Activated CD4-positive, CD25-positive, alpha-beta regulatory T cell (primary cell): ENCODE measurements around the gene AGAP2.

Experiments used
- DNase-seq, 4 experiments: peaks; one replicate each; lab custom pipeline; 2025; lab: John Stamatoyannopoulos, UW

The AGAP2 gene

DNA sequence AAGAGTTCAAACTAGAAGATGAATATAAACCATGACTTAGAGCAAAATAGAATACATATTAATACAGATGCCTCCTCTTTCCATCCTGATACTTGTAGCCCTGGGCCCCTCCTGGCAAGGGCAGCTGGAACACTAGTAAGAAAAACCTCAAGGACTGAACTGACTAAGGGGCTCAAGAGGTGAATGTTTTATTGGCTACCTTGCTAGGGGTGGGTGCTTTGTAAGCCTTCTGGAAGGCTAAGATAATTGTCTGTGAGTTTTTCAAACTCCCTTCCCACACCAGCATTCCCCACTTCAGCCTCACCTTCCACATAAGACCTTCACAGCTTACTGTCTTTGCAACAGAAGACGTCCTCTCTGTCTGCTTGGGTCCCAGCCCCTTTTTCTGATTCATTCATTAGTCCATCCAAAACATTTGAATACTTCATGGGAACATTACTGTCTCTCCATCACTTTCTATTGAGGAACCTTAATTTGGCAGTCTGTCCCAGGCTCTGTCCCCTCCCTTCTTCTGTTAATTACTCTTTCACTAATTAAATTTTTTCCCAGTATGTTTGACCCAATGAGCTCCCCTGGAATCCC lies 15.3 kb upstream of the AGAP2 start:
- DNase-seq, result no peak

DNA sequence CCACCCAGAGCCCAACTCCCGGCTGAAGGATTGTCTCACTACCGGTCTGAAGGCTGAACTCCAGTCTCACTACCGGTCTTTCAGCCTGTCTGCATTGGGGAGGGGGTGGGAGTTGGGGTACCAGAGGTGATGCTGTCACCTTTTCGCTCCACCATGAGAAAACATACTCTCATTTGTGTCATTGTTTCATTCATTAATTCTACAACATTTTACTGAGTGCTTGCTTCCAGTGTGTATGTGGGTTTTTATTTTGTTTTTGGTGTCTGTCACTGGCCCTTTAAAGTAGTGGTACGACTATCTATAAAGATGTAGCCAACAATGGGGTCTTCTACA lies 14.1 kb upstream of the AGAP2 start:
- DNase-seq, result no peak

DNA sequence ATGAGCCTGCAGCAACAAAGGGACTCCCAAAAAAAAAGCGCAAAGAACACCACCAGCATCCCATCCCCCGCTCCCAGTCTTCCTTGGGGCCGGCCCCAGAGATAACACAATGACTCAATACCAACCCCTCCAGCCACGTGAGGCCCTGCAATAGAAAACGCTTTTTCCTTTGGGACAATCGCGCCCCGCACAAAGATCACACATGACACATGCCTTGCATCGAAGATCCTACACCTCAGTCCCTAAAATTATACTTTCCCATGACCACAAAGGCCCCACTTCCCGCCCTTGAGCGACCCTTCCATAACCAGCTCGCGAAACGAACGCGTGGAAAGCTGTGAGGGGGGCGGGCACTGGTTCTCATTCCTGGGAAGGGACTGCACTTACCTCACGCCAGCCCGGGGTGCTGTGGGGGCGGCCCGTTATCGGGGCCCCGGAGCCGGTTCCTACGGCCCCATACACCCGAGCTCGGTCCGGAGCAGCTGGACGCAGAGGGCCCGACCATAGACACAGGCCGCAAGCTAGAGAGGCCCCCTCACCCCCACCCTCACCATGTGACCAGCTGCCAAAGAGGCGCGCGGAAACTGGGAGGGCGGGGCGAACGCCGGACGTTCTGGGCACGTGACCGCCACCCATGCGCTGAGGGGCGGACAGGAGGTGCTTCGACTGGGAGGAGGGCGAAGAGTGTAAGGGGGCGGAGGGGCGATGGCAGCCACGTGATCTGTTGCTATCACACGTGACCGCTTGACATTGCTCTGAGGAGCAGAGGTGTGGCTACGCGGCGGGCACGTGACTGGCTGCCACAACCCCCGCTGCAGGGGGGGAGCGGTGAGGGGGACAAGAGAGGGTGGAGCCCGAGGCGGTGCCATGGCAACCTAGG lies 13.5 kb upstream of the AGAP2 start, which contains the start of gene CDK4:
TSS of gene CDK4 (minus strand) at position 523 of the 880 bp plus-strand sequence. CDS start 593 bp downstream, outside the sequence.
- DNase-seq, result peak; percentile 95 to 98 (median 97)

DNA sequence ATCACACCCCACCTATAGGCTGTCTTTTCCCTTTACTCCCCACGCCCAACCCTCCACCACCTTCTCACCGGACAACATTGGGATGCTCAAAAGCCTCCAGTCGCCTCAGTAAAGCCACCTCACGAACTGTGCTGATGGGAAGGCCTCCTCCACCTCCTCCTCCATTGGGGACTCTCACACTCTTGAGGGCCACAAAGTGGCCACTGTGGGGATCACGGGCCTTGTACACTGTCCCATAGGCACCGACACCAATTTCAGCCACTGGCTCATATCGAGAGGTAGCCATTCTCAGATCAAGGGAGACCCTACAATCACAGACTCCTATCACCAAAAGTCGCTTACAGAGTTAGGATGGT lies 12.9 kb upstream of the AGAP2 start:
- DNase-seq, result no peak

DNA sequence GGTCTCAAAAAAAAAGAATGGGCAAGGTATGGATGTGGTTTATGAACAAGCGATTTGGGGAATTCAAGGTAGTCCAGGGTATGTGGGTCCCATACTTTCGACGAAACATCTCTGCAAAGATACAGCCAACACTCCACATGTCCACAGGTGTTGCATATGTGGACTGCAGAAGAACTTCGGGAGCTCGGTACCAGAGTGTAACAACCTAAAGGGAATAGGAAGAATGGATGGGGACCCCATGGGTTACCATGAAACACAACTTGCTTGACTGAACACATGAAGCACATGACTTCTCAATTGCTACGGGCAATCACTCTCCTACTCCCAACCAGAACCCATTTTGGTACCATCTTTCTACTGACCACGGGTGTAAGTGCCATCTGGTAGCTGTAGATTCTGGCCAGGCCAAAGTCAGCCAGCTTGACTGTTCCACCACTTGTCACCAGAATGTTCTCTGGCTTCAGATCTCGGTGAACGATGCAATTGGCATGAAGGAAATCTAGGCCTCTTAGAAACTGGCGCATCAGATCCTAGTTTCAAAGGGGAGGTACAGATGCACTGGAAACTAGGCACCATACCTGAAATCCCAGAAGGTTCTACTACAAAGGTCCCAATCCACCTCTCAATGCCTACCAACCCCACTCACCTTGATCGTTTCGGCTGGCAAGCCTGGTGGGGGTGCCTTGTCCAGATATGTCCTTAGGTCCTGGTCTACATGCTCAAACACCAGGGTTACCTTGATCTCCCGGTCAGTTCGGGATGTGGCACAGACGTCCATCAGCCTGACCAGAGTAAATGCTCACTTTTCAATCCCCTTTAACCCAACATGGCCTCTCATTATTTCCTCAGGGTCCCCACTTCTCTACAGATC lies 12.3 kb upstream of the AGAP2 start:
- no peak for DNase-seq

DNA sequence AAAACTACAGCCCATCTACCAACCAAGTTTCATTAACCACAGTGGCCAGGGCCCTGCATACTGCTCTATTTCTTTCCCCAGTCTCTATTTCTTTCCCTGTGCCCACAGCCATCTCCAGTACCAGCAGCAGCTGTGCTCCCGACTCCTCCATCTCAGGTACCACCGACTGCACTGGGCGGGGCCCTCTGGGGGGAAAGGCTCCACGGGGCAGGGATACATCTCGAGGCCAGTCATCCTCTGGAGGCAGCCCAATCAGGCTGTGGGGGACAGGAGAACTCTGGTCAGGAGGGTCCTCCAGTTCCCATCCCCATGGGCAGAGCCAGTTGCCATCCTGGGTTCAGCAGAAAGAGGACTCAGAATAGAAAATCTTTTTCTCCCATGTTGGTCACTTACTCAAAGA lies 10.5 kb upstream of the AGAP2 start:
- no peak for DNase-seq

DNA sequence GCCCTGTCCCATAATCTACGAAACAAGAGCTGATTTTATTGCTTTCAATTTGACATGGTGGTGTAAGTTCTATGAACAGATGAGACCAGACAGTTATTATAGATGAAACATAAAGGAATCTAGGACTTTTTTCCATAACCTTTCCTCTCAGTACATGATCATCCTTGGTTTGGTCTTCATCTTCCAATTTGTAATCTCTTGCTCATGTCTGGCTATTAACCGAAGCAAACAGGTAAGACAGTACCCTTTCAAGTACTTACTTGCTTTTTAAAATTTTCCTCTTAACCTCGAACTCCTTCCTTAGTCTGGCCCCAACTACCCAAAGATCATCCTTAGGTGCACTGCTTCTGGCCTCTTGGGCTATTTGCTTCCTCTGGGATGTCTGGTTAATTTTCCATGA lies 7.5 kb upstream of the AGAP2 start:
- DNase-seq, result no peak

DNA sequence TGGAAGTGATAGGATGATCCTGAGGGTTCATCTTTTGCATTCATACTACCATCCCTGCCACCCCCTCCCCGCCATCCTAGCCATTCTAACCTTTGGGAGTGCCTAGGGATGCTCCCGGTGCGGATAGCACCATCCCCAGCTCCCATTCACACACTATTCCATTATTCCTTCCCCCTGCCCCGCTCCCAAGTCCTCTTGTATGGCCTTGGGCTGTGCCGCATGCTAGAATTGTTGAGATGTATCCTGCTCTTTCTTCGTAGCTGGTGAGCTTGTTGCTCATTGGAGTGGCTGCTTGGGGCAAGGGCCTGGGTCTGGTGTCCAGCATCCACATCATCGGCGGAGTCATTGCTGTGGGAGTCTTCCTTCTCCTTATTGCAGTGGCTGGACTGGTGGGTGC lies 6.9 kb upstream of the AGAP2 start:
- no peak for DNase-seq

DNA sequence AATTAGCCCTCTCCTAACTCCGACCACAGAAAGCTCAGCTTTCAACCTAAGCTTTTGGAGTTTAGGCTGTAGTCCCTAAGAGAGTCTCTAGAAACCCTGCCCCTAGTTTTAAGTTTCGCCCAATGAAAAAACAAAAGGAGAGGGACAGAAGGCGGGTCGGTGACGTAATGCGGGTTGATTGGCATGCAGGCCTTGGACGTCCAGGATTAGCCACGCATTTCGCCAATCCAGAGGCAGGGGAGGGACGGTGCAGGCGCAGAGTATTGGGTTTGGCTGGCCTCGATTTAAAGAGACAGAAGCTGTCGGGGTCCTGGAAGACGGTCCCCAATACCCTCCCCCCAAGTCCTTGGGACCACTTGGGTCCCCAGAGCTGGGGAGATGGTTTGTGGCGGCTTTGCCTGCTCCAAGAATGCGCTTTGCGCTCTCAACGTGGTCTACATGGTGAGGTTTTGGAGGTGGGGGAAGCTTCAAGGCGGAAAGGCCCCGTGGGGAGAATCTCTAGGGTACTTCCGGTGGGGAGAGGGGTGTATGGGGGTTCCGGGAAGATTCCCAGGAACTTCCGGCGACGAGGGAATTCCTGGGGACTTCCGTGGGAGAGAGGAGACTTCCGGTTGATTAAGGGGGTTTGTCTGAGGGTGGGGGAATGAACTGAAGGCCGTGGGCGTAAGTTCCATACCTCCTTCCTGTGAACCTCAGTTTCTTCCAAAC lies 6.4 kb upstream of the AGAP2 start, which contains the start of gene TSPAN31:
TSS of gene TSPAN31 (plus strand) at position 263 of the 708 bp plus-strand sequence. CDS start at position 379, 116 bp downstream.
- DNase-seq, result peak; percentile 75 to 88 (median 84)

DNA sequence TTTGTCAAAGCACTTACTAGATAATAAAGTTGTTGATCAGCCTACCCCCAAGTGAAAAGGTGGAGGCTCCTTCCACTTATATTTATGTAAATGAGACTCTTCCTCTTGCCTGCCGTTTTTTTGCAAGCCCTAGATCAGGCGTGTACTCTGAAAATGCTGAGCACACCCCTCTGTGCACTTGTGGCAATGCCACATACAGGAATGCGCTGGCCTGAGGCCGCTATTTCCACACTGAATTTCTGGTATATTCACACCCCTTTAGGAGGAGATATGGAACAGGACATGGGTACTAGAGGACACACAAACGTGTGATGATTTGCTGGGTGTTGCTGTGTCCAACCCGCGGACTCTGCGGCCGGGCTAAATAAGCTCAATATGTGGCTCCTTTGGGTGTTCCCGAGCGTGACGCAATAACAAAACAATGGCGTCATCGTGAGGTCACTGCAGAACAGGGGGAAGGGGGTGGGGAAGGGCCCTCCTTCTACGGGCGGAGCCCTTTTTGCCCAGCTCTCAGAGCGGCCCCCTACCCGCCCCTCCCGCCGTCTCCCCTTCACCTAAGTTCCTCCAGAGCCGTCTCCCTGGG lies 5.7 kb upstream of the AGAP2 start:
- DNase-seq, result peak in 2 of 4 experiments; percentile 29 to 44

DNA sequence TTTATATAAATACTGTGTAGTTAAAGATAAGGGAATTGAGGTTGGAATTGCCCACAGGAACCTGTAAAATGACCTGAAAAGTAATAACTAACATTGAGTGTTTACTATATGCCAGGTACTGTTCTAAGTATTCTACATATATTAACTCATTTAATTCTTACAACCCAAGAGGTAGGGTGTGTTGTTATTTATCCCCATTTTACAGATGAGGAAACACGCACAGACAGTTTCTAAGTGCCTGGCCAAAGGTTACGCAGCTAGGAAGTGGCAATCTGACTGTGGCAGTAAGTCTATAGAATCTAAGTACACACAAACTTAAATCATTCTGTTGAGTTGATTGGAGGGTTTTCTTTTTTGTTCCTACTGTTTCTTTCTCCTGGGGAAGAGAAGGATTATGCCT lies 5.2 kb upstream of the AGAP2 start:
- no peak for DNase-seq

DNA sequence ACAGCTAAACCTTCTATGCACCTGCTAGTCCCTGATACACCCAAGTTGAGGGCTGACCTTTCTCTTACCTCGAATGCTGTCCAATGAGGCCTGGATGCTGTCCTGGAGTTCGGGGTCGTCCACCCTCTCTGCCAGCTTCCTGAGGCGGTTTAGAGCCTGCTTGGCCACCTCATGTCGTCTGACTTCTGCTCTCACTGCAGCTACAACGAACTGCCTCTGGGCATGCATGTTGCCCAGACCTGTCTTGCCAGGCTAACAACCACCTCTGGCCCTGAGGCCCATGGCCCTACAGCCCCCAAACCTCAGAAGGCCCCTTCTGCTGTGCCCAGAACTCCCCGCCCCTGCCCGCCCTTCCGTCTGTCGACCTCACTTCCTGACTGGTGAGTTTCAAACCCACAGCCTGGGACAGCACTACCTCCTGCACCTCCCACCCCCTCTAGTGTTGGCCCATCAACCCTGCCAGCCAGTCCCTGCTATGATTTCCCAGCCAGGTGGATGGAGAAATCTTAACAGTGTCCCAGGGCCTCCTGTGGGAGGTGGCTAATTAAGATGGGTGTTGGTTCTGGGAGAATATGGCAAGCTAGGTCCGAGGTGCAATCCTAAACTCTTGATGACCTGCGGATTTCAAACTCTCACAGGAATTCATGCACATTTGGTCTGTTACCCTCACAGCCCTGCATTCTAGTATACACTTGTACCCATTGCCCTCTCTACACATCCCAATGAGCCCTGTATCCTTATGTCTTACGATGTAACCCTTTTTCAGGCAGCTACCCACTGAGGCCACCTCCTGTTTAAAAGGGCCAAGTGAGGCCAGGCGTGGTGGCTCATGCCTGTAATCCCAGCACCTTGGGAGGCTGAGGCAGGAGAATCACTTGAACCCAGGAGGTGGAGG lies 3.5 kb upstream of the AGAP2 start:
- peak; percentile 30 to 65 (median 54) for DNase-seq

DNA sequence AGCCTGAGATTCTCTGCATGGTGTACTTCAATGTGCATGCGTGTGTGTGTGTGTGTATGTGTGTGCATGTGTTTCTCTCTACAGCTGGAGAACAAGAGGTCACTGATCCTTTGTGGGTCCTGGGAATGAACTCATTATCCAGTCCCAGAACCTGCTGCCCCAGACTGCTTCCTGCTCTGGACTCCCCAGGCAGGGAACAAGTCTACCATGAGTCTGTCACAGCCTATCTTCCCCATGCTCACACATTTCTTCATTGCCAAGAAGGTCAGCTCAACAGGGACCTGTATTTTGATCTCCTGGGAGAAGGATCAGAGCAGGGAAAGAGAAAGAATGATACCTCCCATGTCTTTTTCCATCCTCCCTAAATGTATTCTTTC lies 2.9 kb upstream of the AGAP2 start:
- no peak for DNase-seq

DNA sequence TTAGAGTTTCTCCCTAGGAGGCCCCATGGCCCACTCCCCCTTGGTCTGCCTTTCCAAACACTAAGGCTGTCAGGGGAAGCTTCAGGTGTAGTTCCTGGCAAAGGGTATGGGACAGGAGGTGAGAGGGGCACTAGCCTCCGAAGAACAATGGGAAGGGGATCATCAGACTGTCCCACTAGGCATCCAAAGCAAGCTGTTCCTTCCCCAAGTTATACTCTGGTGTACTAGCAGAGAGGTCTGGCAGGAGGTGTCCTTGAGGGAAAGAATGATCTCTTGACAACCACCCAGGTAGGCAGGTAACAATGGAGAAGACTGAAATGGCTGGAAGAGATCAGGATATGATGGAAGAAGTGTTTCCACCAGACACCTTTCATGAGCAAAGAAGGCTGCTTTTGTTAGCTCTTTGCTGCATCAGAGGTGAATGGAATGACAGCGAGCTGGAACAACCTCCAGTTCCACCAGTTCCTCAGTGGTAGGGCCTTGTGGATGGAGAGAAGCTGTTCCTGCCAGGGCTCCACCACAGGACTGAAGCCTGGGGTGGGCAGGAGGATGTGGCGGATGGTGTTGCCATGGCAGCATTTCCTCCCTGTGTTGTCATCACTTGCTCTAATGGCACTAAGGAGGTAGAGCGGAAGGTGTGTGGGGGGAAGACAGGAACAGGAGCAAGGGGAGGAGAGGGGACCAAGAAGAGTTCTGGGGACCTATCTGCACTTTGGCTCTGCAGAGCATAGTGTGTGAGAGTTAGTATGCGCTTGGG lies 2.3 kb upstream of the AGAP2 start:
- peak; percentile 17 to 77 (median 49) for DNase-seq

DNA sequence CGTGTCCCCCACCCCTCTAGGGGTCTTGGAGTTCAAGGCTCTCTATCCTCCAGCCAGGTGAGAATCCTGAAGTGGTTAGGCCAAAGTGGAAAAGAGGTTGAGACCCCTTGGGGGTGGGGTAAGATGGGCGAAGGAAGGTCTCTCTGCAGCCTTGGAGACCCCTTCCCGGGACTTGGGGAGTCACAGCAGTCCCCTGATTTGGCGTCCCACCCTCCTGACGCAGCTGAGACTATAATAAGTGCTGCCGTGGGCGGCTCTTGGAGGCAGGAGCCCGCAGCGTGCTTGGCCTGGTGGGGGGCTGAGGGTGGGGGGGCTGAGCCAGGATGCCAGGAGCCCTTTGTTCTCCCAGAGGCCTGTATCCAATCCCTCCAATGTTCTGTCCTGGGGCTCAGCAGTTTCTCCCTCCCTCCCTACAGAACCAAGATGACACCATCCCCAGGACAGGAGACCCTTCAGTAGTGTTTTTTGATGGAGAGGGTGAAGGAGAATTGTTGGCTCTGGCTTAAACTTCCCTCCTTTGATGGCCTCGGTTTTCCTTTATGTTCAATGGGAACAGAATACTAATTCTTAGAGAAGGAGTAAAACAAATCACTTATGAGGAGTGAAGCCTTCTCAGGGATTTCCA lies 1.5 kb upstream of the AGAP2 start:
- DNase-seq, result no peak

DNA sequence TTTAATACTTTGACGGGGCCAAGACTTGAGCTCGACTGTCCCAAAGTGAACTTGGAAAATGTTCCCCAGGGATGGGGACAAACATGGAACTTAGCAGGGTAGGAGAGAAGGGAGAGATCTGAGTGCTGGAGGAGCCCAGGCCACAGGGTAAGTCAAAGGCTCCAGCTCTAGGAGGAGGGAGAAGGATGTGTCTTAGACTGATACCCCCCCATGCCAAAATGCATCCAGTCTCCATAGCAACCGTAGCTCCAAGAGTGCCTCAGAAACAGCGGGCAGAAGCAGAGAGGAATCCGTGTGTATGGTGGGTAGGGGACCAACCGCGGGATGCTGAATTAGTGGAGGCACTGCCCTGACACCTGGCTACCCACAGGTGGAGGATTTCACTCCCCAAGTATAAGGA lies 845 bp upstream of the AGAP2 start:
- DNase-seq, result no peak

DNA sequence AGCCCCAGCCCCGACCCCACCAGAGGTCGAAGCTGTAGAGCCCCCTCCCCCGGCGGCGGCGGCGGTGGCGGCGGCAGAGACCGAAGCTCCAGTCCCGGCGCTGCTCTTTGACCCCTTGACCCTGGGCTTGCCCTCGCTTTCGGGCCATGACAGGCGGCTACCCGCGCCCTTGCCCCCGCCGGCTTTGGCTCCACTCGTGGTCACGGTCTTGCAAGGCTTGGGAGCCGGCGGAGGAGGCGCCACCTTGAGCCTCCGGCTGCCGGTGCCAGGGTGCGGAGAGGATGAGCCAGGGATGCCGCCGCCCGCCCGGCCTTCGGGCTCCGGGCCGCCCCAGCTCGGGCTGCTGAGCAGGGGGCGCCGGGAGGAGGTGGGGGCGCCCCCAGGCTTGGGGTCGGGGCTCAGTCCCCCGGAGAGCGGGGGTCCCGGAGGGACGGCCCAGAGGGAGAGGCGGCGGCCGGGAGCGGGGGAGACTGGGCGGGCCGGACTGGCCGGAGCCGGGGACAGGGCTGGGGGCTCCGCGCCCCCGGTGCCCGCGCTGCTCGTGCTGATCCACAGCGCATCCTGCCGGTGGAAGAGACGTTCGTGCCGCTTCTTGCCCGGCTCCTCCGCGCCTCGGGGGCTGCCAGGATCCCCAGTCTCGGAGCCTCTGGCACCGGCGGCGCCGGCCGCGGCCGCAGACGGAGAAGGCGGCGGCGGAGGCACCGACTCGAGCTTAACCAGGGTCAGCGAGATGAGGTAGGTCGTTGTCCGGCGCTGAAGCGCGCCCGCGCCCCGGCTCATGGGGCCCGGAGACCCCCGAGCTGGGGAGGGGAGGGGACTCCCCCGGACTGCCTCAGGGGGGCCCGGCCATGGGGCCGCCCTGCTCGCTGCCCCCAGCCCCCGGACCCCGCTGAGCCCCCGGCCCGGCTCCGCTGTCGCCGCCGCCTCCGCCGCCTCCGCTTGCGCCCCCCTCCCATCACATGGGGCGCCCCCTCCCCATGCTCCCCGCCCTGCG lies 778 bp downstream of the AGAP2 start:
- DNase-seq, result no peak
